ENCODE measurements around the gene DHRS12.
A peak's percentile ranks its signal among the peaks of the same experiment; 100 is the strongest.

The DHRS12 gene

GRCh38 chr13:51784097-51784496 lies 19.9 kb downstream of the DHRS12 start:
- no peak for TF ChIP-seq CTCF (conservative IDR thresholded peaks at IDR 0.05; ENCODE audit: control insufficient read depth, insufficient read depth, low read depth, low read length)
- DNase-seq (ENCODE audit: low read depth) = no peak
- H3K4me3 ChIP-seq (ENCODE audit: control insufficient read depth, low read depth, low read length) = no peak overlapping the region

GRCh38 chr13:51783428-51784094 lies 20.4 kb downstream of the DHRS12 start:
- DNase-seq (ENCODE audit: low read depth) = no peak
- H3K4me3 ChIP-seq (ENCODE audit: control insufficient read depth, low read depth, low read length) = no peak overlapping the region
- TF ChIP-seq CTCF (conservative IDR thresholded peaks at IDR 0.05; ENCODE audit: control insufficient read depth, insufficient read depth, low read depth, low read length) = no peak

- DNase-seq (ENCODE audit: low read depth) = no peak
- TF ChIP-seq CTCF (conservative IDR thresholded peaks at IDR 0.05; ENCODE audit: control insufficient read depth, insufficient read depth, low read depth, low read length) = no peak
- H3K4me3 ChIP-seq (ENCODE audit: control insufficient read depth, low read depth, low read length) = no peak overlapping the region
These were observed 21.8 kb downstream of the DHRS12 start for GRCh38 chr13:51782026-51782710.

GRCh38 chr13:51781246-51782022 lies 22.5 kb downstream of the DHRS12 start:
- peak; percentile 32 for TF ChIP-seq CTCF (conservative IDR thresholded peaks at IDR 0.05; ENCODE audit: control insufficient read depth, insufficient read depth, low read depth, low read length)
- DNase-seq (ENCODE audit: low read depth) = no peak
- no peak overlapping the region for H3K4me3 ChIP-seq (ENCODE audit: control insufficient read depth, low read depth, low read length)

- no peak overlapping the region for H3K4me3 ChIP-seq (ENCODE audit: control insufficient read depth, low read depth, low read length)
- TF ChIP-seq CTCF (conservative IDR thresholded peaks at IDR 0.05; ENCODE audit: control insufficient read depth, insufficient read depth, low read depth, low read length) = no peak
- no peak for DNase-seq (ENCODE audit: low read depth)
These were observed 23.9 kb downstream of the DHRS12 start for GRCh38 chr13:51780099-51780498.

GRCh38 chr13:51778392-51778791 lies 25.6 kb downstream of the DHRS12 start:
- no peak for DNase-seq (ENCODE audit: low read depth)
- TF ChIP-seq CTCF (conservative IDR thresholded peaks at IDR 0.05; ENCODE audit: control insufficient read depth, insufficient read depth, low read depth, low read length) = no peak
- no peak overlapping the region for H3K4me3 ChIP-seq (ENCODE audit: control insufficient read depth, low read depth, low read length)
